ENCODE measurements around the gene GNRHR.
"Not testable (repeated sequence)": the region's sequence is repeated elsewhere in the genome, so short reads cannot be mapped to it uniquely, and the experiment has no call there.

The GNRHR gene

DNA sequence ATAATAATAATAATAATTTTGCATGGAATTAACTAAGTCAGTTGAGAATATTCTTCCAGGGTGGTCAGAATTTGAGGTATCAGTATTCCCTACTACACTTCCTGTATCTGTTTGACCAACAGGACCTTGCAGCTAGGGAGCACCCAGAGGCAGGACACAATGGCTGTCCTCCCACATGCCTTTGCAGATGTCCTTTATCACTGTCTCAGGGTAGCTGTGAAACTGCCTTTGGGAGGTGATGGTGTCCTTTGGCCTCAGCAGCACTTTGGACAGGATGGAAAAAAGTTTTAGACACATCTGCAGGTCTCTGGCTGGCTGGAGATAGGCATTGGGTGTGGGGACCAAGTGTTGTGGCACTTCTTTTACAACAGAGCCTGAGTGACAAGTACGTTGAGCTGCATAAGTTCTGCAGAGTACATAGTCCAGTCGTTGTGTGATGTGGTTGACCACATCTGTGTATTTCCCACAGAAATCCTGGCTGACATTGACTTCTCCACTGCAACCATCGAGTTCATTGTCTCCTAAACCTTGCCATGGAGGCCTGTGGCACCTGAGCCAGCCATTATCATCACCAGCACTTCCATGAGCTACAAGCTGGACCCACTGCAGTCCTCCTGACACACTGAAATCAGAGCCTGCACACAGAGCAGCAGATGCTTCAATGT lies 34.1 kb downstream of the GNRHR start:
- DNase-seq: no peak
- Mint-ChIP-seq H3K27ac (no peak overlapping the region), H3K4me1 (ENCODE audit: low read depth) (peaks cover 3% of the 10 kb centered on the region), H3K9me3 (no peaks in the 10 kb centered on the region), H3K4me3 (no peak overlapping the region), H3K36me3 (ENCODE audit: low read depth) (peaks cover 53% of the 10 kb centered on the region), H3K27me3 (no peaks in the 10 kb centered on the region)

DNA sequence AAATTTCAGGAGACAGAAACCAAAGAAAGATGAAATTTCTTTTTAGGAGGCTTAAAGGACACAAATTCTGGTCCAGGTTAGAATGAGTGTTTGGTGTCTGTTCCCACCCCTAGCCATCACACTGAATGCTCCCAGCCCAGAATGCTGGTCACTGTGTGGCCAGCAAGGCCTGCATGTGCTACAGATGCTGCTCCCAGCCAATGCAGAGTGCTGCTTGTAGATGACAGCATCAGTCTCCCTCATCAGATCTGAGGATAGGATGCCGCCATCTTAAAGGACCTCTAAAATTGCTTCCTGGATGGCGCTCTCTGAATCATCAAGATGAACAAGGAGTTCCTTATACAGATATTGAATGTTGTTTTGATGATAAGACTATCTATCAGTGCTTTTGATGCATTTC lies 35.3 kb downstream of the GNRHR start:
- Mint-ChIP-seq H3K27ac (no peak overlapping the region), H3K36me3 (ENCODE audit: low read depth) (peaks cover 63% of the 10 kb centered on the region), H3K4me1 (ENCODE audit: low read depth) (peaks cover 13% of the 10 kb centered on the region), H3K9me3 (no peaks in the 10 kb centered on the region), H3K4me3 (no peak overlapping the region), H3K27me3 (no peaks in the 10 kb centered on the region)
- no peak for DNase-seq

DNA sequence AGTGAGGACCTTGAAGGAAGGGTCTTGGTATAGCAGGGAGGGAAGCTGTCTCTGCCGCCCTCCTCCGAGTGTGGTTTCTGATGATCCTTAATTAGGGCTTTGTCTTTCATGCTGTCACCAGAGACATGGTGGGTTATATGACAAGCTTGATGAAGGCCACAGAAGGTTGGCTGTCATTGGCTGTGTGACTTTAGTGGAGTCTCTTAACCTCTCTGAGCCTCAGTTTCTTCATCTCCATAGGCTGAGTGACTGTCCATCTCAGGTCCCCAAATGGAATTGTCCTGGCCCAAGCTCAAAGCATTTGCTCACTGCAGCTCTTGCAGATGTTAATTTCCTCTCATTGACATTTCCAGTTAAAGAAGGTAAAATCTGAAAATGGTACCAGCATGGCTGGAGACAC lies 36.6 kb downstream of the GNRHR start:
- H3K27me3 Mint-ChIP-seq: no peaks in the 10 kb centered on the region
- peaks cover 65% of the 10 kb centered on the region for H3K36me3 Mint-ChIP-seq (ENCODE audit: low read depth)
- H3K4me1 Mint-ChIP-seq (ENCODE audit: low read depth): peaks cover 20% of the 10 kb centered on the region
- no peak overlapping the region for H3K4me3 Mint-ChIP-seq
- no peak for DNase-seq
- H3K9me3 Mint-ChIP-seq: no peaks in the 10 kb centered on the region
- no peak overlapping the region for H3K27ac Mint-ChIP-seq

DNA sequence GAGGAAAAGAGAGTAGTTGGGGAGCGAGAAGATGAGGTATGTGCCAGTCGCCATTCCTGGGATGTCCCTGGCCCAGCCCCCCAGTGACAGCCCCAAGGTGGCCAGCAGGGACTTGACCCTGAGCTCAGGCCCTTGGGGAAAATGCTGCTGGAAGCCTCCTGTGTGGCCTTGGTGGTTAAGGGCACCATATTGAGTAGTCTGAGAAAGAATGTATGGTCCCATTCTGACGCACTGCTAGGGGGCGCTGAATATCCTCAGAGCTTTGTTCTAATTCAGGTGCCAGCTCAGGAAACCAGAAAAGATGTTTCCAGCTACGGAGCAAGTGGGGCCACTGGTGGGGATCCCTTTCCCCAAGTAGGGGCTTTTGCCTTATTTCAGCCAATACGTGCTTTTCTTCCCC lies 39.2 kb downstream of the GNRHR start:
- peaks cover 29% of the 10 kb centered on the region for H3K4me1 Mint-ChIP-seq (ENCODE audit: low read depth)
- peaks cover 54% of the 10 kb centered on the region for H3K36me3 Mint-ChIP-seq (ENCODE audit: low read depth)
- no peaks in the 10 kb centered on the region for H3K27me3 Mint-ChIP-seq
- H3K27ac Mint-ChIP-seq: no peak overlapping the region
- H3K4me3 Mint-ChIP-seq: no peak overlapping the region
- no peaks in the 10 kb centered on the region for H3K9me3 Mint-ChIP-seq
- no peak for DNase-seq

DNA sequence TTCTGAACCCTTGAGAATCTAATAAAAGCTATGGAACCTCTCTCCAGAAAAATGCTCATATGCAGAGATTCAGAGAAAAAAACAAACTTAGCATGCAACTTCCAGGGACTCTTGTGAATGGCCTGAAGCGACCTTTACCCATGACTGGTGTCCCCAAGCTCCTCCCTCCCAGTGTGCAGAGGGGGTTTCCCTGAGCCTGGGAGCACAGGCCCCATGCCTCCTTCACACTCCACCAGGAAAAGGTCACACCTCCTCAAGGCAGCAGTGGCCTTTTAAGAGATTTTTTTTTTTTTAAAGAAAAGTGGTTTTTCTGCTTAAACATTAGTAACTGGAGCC lies 40.0 kb downstream of the GNRHR start:
- Mint-ChIP-seq H3K36me3 (ENCODE audit: low read depth) (peaks cover 58% of the 10 kb centered on the region), H3K27ac (peak overlapping the region; percentile 51), H3K9me3 (no peaks in the 10 kb centered on the region), H3K4me3 (peak overlapping the region; percentile 7), H3K27me3 (no peaks in the 10 kb centered on the region), H3K4me1 (ENCODE audit: low read depth) (peaks cover 30% of the 10 kb centered on the region)
- no peak for DNase-seq

DNA sequence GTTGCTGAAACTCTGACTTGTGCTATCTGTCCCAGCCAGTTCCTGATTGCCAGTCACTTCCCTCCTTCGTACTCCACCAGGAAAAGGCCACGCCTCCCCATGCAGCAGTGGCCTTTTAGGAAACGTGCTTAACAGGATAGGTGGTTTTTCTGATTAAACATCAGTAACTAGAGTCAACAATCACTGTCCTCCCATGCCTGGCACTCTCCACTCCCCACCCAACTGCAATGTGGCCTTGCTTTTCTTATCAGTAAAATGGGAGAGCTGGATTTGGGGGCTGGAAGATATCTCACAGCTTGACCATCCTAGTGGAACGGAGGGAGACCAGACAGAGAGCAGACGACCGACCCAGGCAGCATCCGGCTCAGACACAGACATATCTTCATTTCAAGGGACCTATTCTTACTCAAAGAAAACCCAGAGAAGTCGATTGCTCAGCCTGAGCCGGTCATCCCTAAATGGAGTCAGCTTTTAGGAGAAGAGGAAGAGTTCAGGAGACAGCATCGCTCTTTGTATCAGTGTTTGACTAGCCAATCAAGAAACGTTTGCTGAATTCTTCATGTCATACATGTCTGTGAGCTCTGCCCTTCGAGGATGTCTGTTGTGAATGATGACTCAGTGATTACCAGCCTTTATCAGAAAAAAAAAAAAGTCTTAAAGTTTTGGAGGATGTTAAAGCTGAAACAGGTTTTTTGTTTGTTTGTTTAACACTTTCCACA lies 40.5 kb downstream of the GNRHR start:
- DNase-seq: no peak
- Mint-ChIP-seq H3K9me3 (no peaks in the 10 kb centered on the region), H3K27me3 (no peaks in the 10 kb centered on the region), H3K4me1 (ENCODE audit: low read depth) (peaks cover 32% of the 10 kb centered on the region), H3K4me3 (peak overlapping the region; percentile 7), H3K27ac (peak overlapping the region; percentile 51), H3K36me3 (ENCODE audit: low read depth) (peaks cover 59% of the 10 kb centered on the region)

DNA sequence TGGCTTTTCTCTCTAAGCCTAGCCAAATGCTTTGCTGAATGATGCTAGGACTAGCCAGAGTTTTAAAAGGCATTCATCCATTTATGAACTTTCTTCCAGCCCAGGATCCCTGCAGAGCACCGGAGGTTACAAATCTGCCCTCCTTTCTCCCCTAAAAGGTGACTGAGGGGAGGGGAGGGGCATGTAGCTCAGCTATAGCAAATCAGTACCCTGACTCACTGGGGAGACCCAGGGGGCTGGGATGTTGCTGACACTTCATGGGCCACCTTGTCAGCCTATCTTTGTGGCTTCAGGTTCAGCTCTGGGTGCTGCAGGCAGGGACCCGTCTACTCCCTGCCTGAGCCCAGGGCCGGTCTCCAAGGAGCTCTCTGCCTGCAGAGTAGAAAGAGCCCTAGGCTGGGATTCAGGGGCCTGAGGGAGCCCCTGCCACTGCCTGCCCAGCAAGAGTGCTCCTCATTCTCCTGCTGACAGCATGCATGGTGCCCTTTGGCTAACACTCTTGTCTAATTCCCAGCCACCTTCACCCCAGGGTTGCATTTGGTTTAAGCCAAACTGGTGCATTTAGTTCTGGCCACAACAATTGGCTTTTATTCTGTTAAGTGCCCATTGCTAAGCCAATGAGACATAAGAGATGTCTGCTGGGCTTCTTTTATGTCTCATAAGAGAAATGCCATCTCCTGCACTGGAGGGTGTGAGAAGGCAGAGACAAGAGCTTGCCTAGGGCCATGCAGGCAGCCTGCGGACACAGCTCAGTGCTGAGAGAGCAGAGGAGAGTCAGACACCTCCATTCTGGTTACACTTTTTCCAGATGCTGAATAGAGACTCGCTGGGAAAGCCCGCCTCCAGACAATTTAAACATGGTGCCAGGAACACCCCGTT lies 41.3 kb downstream of the GNRHR start:
- peak overlapping the region; percentile 44 for H3K27ac Mint-ChIP-seq
- no peak overlapping the region for H3K4me3 Mint-ChIP-seq
- no peaks in the 10 kb centered on the region for H3K9me3 Mint-ChIP-seq
- DNase-seq: no peak
- H3K4me1 Mint-ChIP-seq (ENCODE audit: low read depth): peaks cover 35% of the 10 kb centered on the region
- H3K36me3 Mint-ChIP-seq (ENCODE audit: low read depth): peaks cover 63% of the 10 kb centered on the region
- no peaks in the 10 kb centered on the region for H3K27me3 Mint-ChIP-seq

DNA sequence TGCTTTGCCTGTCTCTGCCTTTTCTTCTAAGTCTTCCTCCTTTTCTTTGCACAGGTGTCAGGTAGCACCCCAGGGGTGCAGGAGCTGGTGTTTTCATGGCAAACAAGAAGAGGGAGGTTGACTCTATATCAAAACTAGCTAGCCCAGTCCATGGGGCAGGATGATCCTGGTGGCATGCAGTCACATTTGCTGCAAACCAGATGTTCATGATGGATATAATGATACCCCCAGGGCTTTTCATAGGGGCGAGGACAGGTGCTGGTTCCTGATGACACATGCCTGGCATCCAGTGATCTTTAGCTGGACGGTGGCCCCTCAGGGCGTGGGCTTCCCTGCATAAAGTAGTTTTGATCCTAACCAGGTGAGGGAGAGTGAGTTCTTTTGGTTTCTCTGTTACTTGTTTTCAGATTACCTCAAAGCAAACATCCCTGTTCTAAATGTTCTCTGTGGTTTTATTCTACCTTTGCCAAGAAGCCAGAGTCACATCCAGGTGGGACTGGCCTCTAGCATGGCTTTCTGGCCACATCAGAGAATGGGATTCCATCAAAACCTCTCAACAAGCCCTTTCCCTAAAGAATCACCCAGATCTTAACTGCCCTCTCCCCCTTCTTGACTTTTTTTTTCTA lies 42.1 kb downstream of the GNRHR start:
- H3K36me3 Mint-ChIP-seq (ENCODE audit: low read depth): peaks cover 60% of the 10 kb centered on the region
- H3K4me3 Mint-ChIP-seq: no peak overlapping the region
- H3K27me3 Mint-ChIP-seq: no peaks in the 10 kb centered on the region
- peaks cover 37% of the 10 kb centered on the region for H3K4me1 Mint-ChIP-seq (ENCODE audit: low read depth)
- peaks cover 2% of the 10 kb centered on the region for H3K9me3 Mint-ChIP-seq
- no peak overlapping the region for H3K27ac Mint-ChIP-seq
- DNase-seq: no peak

DNA sequence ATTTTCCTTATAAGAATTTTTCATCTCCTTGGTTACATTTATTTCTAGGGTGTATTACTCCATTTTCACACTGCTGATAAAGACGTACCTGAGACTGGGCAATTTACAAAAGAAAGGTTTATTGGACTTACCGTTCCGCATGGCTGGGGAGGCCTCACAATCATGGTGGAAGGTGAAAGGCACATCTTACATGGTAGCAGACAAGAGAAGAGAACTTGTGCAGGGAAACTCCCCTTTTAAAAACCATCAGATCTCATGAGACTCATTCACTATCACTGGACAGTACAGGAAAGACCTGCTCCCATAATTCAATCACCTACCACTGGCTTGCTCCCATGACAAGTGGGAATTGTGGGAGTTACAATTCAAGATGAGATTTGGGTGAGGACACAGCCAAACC lies 47.5 kb downstream of the GNRHR start:
- DNase-seq, H3K27ac Mint-ChIP-seq, H3K27me3 Mint-ChIP-seq, H3K4me3 Mint-ChIP-seq: not testable (repeated sequence)
- Mint-ChIP-seq H3K4me1 (ENCODE audit: low read depth) (peaks cover 53% of the 10 kb centered on the region), H3K9me3 (peaks cover 14% of the 10 kb centered on the region), H3K36me3 (ENCODE audit: low read depth) (peaks cover 65% of the 10 kb centered on the region)

DNA sequence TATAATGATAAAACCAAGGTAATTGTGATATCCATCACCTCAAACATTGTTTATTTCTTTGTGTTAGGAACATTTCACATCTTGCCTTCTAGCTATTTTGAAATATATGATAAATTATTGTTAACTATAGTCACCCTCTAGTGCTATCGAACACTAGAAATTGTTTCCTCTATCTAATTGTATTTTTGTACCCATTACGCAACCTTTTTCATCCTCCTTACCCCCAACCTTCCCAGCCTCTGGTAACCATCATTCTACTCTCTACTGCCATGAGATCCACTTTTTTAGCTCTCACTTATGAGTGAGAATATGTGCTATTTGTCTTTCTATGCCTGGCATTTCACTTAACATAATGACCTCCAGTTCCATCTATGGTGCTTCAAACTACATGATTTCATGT lies 49.3 kb downstream of the GNRHR start:
- H3K27ac Mint-ChIP-seq: no peak overlapping the region
- no peak overlapping the region for H3K4me3 Mint-ChIP-seq
- H3K4me1 Mint-ChIP-seq (ENCODE audit: low read depth): peaks cover 52% of the 10 kb centered on the region
- H3K27me3 Mint-ChIP-seq: no peaks in the 10 kb centered on the region
- no peak for DNase-seq
- peaks cover 14% of the 10 kb centered on the region for H3K9me3 Mint-ChIP-seq
- H3K36me3 Mint-ChIP-seq (ENCODE audit: low read depth): peaks cover 66% of the 10 kb centered on the region

DNA sequence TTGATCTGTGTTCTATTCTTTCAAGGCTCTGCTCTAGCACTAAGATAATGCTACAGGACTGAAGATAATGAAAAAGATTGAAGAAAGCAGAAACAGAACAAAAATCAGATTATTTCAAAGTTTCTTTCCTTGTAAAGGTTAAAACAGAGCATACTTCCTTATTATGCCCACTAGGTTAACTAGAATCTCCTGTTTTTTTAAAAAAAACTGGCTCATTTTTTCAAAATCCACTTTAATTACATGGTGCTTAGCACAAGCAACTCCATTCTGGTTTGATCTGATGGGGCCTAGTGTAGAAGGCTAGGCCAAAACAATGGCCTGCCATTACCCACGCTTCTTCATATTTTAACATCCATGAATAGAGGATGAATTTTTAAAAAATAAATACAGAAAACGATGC lies 52.0 kb downstream of the GNRHR start:
- peaks cover 65% of the 10 kb centered on the region for H3K4me1 Mint-ChIP-seq (ENCODE audit: low read depth)
- peaks cover 63% of the 10 kb centered on the region for H3K36me3 Mint-ChIP-seq (ENCODE audit: low read depth)
- peak overlapping the region; percentile 88 for H3K4me3 Mint-ChIP-seq
- H3K9me3 Mint-ChIP-seq: peaks cover 11% of the 10 kb centered on the region
- H3K27ac Mint-ChIP-seq: peak overlapping the region; percentile 96
- H3K27me3 Mint-ChIP-seq: no peaks in the 10 kb centered on the region
- no peak for DNase-seq

DNA sequence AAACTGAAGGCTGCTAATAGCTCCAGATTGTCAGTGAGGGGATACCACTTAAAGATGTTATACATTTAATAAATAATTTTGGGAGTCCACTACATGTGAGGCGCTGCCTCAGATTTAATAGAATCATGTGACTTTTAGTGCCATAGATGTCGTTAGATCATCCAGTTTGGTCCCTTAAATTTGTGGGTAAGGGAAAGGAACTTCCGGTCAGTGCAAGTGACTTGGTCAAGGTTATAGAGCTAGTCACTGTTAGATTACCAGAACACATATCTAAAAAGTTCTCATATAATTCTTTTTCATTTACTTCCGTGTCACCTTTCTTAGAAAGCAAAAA lies 52.7 kb downstream of the GNRHR start:
- H3K9me3 Mint-ChIP-seq: peaks cover 8% of the 10 kb centered on the region
- H3K4me1 Mint-ChIP-seq (ENCODE audit: low read depth): peaks cover 63% of the 10 kb centered on the region
- H3K27me3 Mint-ChIP-seq: no peaks in the 10 kb centered on the region
- H3K27ac Mint-ChIP-seq: peak overlapping the region; percentile 96
- DNase-seq: no peak
- peaks cover 59% of the 10 kb centered on the region for H3K36me3 Mint-ChIP-seq (ENCODE audit: low read depth)
- peak overlapping the region; percentile 88 for H3K4me3 Mint-ChIP-seq

DNA sequence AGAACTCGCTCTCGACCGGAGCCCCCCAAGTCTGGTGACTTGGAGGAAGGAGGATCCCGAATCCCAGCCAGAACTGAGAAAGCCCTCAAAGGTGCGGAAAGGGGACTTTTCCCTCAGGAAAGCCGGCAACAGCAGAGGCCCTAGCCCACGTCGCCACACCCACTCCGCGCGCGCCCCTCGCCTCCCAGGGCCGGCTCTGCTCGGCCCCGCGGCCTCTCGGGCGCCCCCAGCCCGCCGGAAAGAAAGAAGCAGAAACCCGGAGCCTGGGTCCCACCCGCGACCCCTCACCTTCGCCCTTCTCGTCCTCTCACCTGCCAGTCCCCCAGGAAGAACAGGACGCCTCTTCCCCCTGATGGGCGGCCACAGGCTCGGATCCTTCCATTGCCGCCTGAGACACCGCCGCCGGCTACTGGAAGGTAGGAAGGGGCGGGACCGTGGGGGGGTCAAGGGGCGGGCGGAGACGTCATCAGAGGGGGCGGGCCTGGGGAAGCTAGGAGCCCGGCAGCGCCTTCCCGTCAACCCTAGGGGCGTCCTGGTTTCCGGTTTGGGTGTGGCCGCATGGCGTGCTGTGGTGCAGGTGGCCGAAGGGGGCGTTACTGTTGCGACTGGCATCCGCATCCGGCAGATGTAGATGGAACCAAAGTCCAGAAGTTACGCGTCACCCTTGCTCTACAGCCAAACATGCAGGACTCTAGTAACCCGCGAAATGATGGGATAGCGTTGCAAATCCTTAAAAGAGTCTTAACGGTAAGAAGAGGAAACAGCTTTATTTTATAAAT lies 53.3 kb downstream of the GNRHR start, which contains the start of gene UBA6:
Gene UBA6 (minus strand): TSS at position 418 of the 779 bp plus-strand sequence. CDS start 36 bp downstream, at position 382.
- Mint-ChIP-seq H3K4me1 (ENCODE audit: low read depth) (peaks cover 63% of the 10 kb centered on the region), H3K9me3 (peaks cover 5% of the 10 kb centered on the region), H3K4me3 (peak within 1 kb of the TSS; percentile 88), H3K36me3 (ENCODE audit: low read depth) (peaks cover 57% of the 10 kb centered on the region), H3K27ac (peak within 1 kb of the TSS; percentile 96), H3K27me3 (no peaks in the 10 kb centered on the region)
- peak; percentile 94 for DNase-seq
